ENCODE measurements around the gene NPIPB2.
"Not testable (repeated sequence)": the region's sequence is repeated elsewhere in the genome, so short reads cannot be mapped to it uniquely, and the experiment has no call there.

NPIPB2 gene

DNA sequence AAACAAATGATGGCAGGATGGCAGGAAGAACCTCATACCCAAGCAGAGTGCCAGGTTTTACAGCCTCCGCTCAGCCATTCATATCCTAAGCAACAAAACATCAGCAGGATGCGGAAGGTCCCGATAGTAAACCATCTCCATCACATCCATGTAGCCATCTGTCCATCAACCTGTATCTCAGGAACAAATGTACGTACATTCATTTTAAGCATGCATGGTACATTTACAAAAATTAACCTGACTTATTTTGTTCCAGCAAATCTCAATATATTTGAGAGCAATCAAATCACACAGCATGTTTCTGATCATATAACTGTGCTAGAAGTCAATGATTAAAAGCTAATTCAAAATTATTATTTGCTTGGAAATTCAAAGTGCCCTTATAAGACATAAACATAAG is at the start of gene NPIPB2:
TSS of gene NPIPB2 (minus strand) at position 101 of the 400 bp plus-strand sequence. CDS start at position 101, 0 bp downstream.
- H3K4me3 ChIP-seq (ENCODE audit: control insufficient read depth, low read depth, low read length); DNase-seq (ENCODE audit: low read depth): not testable (repeated sequence)

DNA sequence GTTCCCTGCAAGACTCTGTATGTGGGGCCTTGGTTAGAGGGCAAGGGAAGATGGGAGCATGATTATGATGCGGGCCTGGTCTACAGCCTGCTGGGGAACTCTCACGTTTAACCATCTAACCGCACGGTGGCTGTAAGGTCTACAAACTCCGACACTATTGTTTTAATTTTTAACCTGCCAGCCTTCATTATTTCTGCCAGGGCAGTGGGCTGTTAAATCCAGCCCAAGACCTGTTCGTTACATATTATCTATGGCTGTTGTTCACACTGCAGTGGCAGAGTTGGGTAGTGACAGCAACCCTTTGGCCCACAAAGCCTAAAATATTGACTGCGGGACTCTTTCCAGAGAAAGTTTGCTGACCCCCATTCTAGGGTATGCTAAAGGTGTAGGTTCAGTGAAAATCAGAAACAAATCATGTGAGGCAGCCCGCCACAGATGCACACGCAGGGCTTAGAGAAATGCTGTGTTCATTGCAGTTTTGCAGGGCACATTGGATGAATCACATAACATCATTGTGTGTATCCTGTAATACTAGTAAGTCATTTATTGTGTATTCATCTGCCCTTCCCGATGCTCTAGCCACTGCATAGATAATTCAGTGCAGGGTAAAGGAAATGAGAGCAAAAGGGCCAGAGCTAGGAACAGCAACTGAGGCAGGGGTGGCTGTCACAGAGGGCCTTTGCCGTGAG is 49.0 kb upstream of the NPIPB2 start:
- DNase-seq (ENCODE audit: low read depth) = no peak
- TF ChIP-seq, protein P1, sequence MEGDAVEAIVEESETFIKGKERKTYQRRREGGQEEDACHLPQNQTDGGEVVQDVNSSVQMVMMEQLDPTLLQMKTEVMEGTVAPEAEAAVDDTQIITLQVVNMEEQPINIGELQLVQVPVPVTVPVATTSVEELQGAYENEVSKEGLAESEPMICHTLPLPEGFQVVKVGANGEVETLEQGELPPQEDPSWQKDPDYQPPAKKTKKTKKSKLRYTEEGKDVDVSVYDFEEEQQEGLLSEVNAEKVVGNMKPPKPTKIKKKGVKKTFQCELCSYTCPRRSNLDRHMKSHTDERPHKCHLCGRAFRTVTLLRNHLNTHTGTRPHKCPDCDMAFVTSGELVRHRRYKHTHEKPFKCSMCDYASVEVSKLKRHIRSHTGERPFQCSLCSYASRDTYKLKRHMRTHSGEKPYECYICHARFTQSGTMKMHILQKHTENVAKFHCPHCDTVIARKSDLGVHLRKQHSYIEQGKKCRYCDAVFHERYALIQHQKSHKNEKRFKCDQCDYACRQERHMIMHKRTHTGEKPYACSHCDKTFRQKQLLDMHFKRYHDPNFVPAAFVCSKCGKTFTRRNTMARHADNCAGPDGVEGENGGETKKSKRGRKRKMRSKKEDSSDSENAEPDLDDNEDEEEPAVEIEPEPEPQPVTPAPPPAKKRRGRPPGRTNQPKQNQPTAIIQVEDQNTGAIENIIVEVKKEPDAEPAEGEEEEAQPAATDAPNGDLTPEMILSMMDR (IDR thresholded peaks at IDR 0.05; ENCODE audit: control insufficient read depth, insufficient read depth, low read depth, low read length, missing control alignments) = no peak
- no peak overlapping the region for H3K4me3 ChIP-seq (ENCODE audit: control insufficient read depth, low read depth, low read length)

DNA sequence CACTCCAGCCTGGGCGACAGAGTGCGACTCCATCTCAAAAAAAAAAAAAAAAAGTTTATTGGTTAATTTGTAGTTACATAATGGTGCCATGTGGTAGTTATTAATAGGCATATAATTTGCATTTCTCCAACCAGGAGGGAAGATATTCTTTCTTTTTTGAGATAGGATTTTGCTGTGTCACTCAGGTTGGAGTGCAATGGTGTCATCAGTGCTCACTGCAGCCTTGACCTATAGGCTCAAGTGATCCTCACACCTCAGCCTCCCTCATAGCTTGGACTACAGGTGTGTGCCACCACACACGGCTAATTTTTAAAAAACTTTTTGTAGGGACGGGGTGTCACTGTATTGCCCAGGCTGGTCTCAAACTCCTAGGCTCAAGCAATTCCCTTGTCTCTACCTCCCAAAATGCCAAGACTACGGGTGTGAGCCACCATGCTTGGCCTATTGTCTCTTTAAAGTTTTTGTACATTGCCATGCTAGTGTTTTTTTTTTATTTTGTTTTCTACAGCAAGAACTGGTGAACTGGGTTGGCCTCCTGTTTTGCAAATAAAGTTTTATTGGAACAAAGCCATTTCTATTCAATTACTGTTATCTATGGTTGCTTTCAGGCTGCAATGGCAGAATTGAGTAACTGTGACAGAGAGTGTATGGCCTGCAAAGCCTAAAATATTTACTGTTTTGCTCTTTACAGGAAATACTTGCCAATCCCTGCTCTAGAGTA is 46.6 kb upstream of the NPIPB2 start:
- TF ChIP-seq, protein P1 (IDR thresholded peaks at IDR 0.05; ENCODE audit: control insufficient read depth, insufficient read depth, low read depth, low read length, missing control alignments) = no peak
- DNase-seq (ENCODE audit: low read depth) = no peak
- no peak overlapping the region for H3K4me3 ChIP-seq (ENCODE audit: control insufficient read depth, low read depth, low read length)

DNA sequence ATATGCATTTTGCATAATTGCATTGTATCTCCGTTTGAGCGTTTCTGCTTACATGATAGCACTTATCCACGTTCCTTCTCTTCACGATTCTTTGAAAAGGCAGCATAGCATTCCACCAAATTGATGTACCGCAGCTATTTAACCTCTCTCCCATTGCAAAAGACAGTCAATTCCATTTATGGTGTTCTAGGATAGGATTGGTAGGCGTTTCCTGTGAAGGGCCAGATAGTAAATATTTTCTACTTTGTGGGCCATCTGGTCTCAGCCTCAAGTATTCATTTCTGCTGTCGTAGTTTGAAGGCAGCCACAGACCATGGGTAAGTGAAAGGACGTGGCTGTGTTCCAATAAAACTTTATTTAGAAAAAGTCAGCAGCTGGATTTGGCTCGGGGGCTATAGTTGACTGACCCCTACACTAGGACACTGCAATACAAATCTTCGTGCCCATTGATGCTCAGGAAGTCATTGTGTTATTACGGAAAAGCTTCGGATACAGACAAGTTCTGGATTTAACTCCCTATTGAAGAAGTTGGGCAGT is 44.7 kb upstream of the NPIPB2 start:
- no peak for DNase-seq (ENCODE audit: low read depth)
- no peak overlapping the region for H3K4me3 ChIP-seq (ENCODE audit: control insufficient read depth, low read depth, low read length)
- TF ChIP-seq, protein P1 (IDR thresholded peaks at IDR 0.05; ENCODE audit: control insufficient read depth, insufficient read depth, low read depth, low read length, missing control alignments) = no peak

DNA sequence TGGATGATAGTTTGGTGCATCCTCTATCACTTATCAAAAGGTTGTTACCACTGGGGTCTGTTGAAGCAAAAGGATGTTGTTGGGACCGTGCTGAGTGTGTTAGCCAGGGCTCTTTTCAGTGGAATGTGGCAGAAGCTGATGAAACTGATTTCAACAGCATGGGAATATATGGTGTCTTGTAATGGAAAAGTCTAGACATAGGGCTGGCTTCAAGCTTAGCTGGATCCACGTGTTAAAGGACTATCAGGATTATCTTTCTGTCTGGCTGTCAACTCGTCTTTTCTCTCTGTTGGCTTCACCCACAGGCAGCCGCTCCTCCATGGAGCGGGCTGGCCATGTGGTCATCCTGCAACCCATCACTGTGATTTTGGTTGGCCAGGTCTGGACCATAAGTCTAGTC is 43.4 kb upstream of the NPIPB2 start:
- no peak for DNase-seq (ENCODE audit: low read depth)
- TF ChIP-seq, protein P1 (IDR thresholded peaks at IDR 0.05; ENCODE audit: control insufficient read depth, insufficient read depth, low read depth, low read length, missing control alignments) = no peak
- no peak overlapping the region for H3K4me3 ChIP-seq (ENCODE audit: control insufficient read depth, low read depth, low read length)

DNA sequence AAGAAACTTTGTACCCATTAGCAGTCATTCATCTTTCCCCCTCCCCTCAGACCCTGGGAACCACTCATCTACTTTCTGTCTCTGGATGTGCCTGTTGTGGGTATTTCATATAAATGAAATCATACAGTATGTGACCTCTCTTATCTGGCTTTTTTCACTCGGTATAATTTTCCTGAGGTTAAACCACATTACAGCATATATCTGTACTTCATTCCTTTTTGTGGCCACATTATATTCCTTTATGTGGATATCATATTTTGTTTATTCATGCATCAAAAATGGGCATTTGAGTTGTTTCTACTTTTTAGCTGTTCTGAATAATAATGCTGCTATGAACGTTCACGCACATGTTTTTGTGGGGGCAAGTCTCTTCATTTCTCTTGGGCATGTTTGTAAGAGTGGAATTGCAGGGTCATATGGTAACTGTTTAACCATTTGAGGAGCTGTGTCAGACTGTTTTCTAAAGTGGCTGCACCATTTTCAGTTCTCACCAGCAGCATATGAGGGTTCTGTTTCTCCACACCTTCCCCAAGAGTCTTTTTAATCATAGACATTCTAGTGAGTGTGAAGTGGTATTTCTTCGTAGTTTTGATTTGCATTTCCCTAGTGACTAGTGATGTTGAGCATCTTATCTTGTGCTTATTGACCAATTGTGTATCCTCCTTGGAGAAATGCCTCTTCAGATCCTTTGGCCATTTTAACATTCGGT is 38.4 kb upstream of the NPIPB2 start:
- no peak overlapping the region for H3K4me3 ChIP-seq (ENCODE audit: control insufficient read depth, low read depth, low read length)
- DNase-seq (ENCODE audit: low read depth) = no peak

More for the DNA sequence above, 38.4 kb upstream of the NPIPB2 start:
- TF ChIP-seq, protein P1 (IDR thresholded peaks at IDR 0.05; ENCODE audit: control insufficient read depth, insufficient read depth, low read depth, low read length, missing control alignments) = no peak
